GM13977 (cell line): ENCODE measurements around the gene SEC61B.

Experiments
- DNase-seq: peaks from one replicate; pipeline ENCODE4 v3.0.0; 2012; ENCODE audit warnings: low spot score
- CTCF ChIP-seq: IDR thresholded peaks from 2 replicates; pipeline ENCODE4 v1.5.1; 2012; ENCODE audit warnings: mild to moderate bottlenecking, control low read depth; ENCODE audit not compliant: insufficient read depth; ENCODE audit errors: extremely low read depth, missing control alignments
- in situ Hi-C: fragments of 300-500 bp; cut with MboI; formaldehyde crosslinking; loops from one replicate; pipeline ENCODE4 v1.12.0; 2022; ENCODE audit warnings: low sequenced_read_pairs, low pct_unique_long_range_greater_than_20kb, mixed read lengths, inconsistent platforms; ENCODE audit not compliant: unreplicated experiment

Gene SEC61B

DNA sequence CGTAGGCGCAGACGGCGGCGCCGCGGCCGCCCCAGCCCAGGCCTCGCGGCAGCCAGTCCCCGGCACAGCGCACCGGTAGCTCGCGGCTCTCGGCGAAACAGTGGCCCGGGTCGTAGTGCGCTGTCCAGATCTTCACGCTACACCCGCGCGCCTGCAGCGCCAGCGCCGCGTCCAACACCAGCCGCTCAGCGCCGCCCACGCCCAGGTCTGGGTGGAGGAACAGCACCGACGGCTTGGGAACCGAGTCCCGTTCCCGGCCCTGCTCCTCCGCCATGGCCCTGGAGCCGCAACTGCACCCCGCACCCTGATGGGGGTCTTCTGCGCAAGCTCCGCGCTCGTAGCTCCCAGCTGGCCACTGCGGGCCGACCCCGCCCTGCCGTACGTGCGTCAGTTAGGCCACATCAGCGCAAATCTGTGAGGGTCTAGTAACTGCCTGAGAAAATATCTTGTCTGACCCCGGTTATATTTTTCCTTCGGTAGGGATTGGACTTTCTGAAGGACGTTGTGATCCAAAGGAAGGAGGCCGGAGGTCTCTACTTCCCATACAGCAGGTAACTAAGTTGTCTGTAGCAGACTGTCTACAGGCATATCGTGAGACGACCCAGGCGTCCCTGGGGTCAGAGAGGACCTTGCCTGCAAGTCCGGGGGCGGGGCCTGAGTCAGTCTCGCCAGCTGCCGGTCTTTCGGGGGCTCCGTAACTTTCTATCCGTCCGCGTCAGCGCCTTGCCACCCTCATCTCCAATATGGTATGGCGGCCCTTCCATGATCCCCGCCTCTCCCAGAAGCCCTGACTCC is at the start of gene SEC61B, which contains the start of gene ALG2:
TSS of gene SEC61B (plus strand) at position 662 of the 795 bp plus-strand sequence. CDS start at position 744, 82 bp downstream.
TSS of gene ALG2 (minus strand) at position 322 of the 795 bp plus-strand sequence. CDS start at position 274, 48 bp downstream.
- in situ Hi-C loops, result no loop called here
- TF ChIP-seq CTCF, result no peak
- DNase-seq, result peak; percentile 96

DNA sequence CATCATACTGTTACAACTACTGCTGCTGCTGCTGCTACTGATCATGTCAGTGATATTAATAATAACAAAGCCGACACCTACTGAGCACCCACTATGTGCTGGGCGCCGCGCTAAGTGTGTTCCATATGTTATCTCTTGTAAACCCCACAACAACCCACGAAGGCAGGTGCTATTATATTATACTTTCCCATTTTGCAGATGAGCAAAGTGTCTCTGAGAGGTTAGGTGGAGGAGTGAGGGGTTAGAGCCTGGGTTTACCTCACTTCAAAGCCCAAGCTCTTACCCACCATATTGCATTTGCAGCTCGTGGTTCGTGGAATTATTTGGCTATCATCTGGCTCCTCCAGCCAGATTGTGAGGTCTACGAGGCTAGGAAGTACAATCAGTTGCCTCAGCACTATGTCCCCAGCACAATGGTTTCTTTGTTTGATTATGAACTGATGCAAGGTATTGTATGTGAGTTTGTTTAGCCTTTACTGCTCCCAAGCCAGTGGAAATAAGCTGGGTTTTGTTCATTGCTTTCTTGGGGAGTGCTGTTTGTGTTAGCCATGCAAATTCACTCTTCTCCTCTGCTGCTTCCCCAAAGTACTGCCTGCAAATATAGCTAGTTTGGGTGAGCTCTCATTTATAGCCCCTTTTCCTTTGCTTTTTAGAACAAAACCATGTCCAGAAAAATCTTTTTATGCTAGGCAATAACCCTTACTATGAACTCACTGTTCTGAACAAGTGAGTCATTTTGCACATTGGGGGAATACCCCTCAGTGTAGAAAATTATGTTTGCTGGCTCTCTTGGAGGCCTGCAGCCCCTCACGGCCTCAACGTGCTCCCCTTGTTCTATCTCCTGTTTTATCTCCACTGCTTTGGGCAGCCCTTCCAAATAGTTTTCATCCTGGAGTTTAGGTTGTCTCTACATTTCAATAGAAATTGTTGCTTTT is 48.2 kb upstream of the SEC61B start:
- DNase-seq, result no peak
- in situ Hi-C loops, result loop anchor here (25.0 kb wide), 2 partner anchors 1138 to 1413 kb away; partner anchors contain the start of gene CAVIN4
- TF ChIP-seq CTCF, result no peak

DNA sequence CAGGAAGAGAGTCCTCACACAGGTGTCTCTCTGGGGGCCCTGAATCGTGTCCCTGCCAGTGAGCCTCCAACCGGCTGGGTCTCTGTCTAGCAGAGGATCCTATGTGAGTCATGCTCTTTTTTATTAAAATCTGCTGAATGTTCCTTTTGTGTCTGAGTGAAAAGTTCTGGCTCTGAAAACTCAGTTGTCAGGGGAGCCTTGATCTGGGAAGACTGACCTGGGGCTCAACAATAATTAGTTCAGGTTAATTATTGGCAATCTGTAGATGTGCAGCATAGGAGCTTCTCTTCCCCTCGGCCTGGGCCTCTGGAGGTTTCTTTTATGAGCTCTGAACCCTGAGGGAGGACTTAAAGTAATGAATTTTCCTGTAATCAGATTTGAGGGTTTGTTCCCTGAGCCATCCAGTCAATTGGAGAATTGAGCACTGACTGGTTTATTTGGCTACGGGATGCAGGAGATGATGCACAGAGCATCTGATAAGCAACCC is 45.5 kb upstream of the SEC61B start:
- in situ Hi-C loops, result loop anchor here (25.0 kb wide), 3 partner anchors 636 to 1036 kb away; partner anchors contain the start of gene NR4A3
- no peak for TF ChIP-seq CTCF
- no peak for DNase-seq

GRCh38 chr9:99177576-99178366 is 44.3 kb upstream of the SEC61B start:
- no peak for DNase-seq
- no peak for TF ChIP-seq CTCF
- in situ Hi-C loops, result loop anchor here (25.0 kb wide), 3 partner anchors 635 to 1035 kb away; partner anchors contain the start of gene NR4A3

- TF ChIP-seq CTCF, result no peak
- in situ Hi-C loops, result loop anchor here (25.0 kb wide), 3 partner anchors 633 to 1033 kb away; partner anchors contain the start of gene NR4A3
- DNase-seq, result no peak
Observed at GRCh38 chr9:99178912-99179872, 42.9 kb upstream of the SEC61B start.
